Neural cell (in vitro differentiated cells): Measurements from ENCODE around the gene SLC12A9.

ENCODE experiments used
- CTCF ChIP-seq: fragments of 450-650 bp; IDR thresholded peaks from 2 replicates; pipeline ENCODE4 v1.5.1; 2014; ENCODE audit warnings: antibody characterized with exemption, mild to moderate bottlenecking, moderate library complexity; ENCODE audit not compliant: poor library complexity, severe bottlenecking
- EP300 ChIP-seq: fragments of 450-650 bp; conservative IDR thresholded peaks from 2 replicates; pipeline ENCODE4 v1.6.1; 2014; ENCODE audit warnings: antibody characterized with exemption, mild to moderate bottlenecking, moderate library complexity; ENCODE audit not compliant: poor library complexity, severe bottlenecking
- EZH2 ChIP-seq: fragments of 200-600, 300-800 bp; shearing (Covaris generic), sonication (generic); IDR thresholded peaks from 2 replicates; pipeline ENCODE4 v1.6.1; 2014; ENCODE audit warnings: antibody characterized with exemption, low read length, borderline replicate concordance, mild to moderate bottlenecking; ENCODE audit not compliant: insufficient read depth, poor library complexity, severe bottlenecking
- POLR2AphosphoS5 ChIP-seq: IDR thresholded peaks from 2 replicates; pipeline ENCODE4 v1.6.1; 2012
- RAD21 ChIP-seq: fragments of 450-650 bp; conservative IDR thresholded peaks from 2 replicates; pipeline ENCODE4 v1.6.1; 2014; ENCODE audit warnings: antibody characterized with exemption, mild to moderate bottlenecking, moderate library complexity
- REST ChIP-seq: IDR thresholded peaks from 2 replicates; pipeline ENCODE4 v1.6.1; 2012; ENCODE audit warnings: borderline replicate concordance
- SMC3 ChIP-seq: fragments of 450-650 bp; conservative IDR thresholded peaks from 2 replicates; pipeline ENCODE4 v1.6.1; 2014; ENCODE audit warnings: antibody characterized with exemption, mild to moderate bottlenecking, moderate library complexity; ENCODE audit not compliant: poor library complexity
- TAF1 ChIP-seq: IDR thresholded peaks from 2 replicates; pipeline ENCODE4 v1.6.1; 2012; ENCODE audit warnings: low read depth

GRCh38 chr7:100852048-100852872 lies at the start of gene SLC12A9:
- TF ChIP-seq CTCF (peak; percentile 99), EZH2 (no peak), SMC3 (peak; percentile 91), POLR2AphosphoS5 (no peak), RAD21 (peak; percentile 97), TAF1 (no peak), REST (no peak), EP300 (peak; percentile 15)
